ENCODE measurements around the gene PRIMPOL.
"Not testable (repeated sequence)": the region's sequence is repeated elsewhere in the genome, so short reads cannot be mapped to it uniquely, and the experiment has no call there.

GRCh38 chr4:184657820-184658219 lies 8.3 kb downstream of the PRIMPOL start:
- TF ChIP-seq PRRX2 (CRISPR knock-in tag; IDR thresholded peaks at IDR 0.05); ZNF263 (CRISPR knock-in tag; IDR thresholded peaks at IDR 0.05; ENCODE audit: low read depth); ZBTB43 (CRISPR knock-in tag; IDR thresholded peaks at IDR 0.05); SP1 (CRISPR knock-in tag; conservative IDR thresholded peaks at IDR 0.05); ATF6 (CRISPR knock-in tag; IDR thresholded peaks at IDR 0.05); TCF7 (CRISPR knock-in tag; IDR thresholded peaks at IDR 0.05; ENCODE audit: low read depth); SMAD3 (CRISPR knock-in tag; IDR thresholded peaks at IDR 0.05; ENCODE audit: borderline replicate concordance); USF1 (CRISPR knock-in tag; IDR thresholded peaks at IDR 0.05); USF2 (CRISPR knock-in tag; IDR thresholded peaks at IDR 0.05); ZNF138 (CRISPR knock-in tag; conservative IDR thresholded peaks at IDR 0.05): not testable (repeated sequence)
- TF ChIP-seq, protein P1, sequence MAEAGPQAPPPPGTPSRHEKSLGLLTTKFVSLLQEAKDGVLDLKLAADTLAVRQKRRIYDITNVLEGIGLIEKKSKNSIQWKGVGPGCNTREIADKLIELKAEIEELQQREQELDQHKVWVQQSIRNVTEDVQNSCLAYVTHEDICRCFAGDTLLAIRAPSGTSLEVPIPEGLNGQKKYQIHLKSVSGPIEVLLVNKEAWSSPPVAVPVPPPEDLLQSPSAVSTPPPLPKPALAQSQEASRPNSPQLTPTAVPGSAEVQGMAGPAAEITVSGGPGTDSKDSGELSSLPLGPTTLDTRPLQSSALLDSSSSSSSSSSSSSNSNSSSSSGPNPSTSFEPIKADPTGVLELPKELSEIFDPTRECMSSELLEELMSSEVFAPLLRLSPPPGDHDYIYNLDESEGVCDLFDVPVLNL (CRISPR knock-in tag; IDR thresholded peaks at IDR 0.05; ENCODE audit: borderline replicate concordance, low read depth) = not testable (repeated sequence)
- TF ChIP-seq, protein P2, sequence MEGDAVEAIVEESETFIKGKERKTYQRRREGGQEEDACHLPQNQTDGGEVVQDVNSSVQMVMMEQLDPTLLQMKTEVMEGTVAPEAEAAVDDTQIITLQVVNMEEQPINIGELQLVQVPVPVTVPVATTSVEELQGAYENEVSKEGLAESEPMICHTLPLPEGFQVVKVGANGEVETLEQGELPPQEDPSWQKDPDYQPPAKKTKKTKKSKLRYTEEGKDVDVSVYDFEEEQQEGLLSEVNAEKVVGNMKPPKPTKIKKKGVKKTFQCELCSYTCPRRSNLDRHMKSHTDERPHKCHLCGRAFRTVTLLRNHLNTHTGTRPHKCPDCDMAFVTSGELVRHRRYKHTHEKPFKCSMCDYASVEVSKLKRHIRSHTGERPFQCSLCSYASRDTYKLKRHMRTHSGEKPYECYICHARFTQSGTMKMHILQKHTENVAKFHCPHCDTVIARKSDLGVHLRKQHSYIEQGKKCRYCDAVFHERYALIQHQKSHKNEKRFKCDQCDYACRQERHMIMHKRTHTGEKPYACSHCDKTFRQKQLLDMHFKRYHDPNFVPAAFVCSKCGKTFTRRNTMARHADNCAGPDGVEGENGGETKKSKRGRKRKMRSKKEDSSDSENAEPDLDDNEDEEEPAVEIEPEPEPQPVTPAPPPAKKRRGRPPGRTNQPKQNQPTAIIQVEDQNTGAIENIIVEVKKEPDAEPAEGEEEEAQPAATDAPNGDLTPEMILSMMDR (IDR thresholded peaks at IDR 0.05) = not testable (repeated sequence)
- TF ChIP-seq, protein P3, sequence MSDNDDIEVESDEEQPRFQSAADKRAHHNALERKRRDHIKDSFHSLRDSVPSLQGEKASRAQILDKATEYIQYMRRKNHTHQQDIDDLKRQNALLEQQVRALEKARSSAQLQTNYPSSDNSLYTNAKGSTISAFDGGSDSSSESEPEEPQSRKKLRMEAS (CRISPR knock-in tag; IDR thresholded peaks at IDR 0.05) = not testable (repeated sequence)
